SH-SY5Y (cell line): Measurements from ENCODE around the gene BGN.

ENCODE experiments used
- GATA2 ChIP-seq: IDR thresholded peaks from 2 replicates; pipeline ENCODE4 v1.6.1; 2011; ENCODE audit warnings: mild to moderate bottlenecking, low read depth, low read length
- GATA3 ChIP-seq: IDR thresholded peaks from 2 replicates; pipeline ENCODE4 v1.6.1; 2011; ENCODE audit warnings: low read depth, mild to moderate bottlenecking, low read length, moderate library complexity

The BGN gene

DNA sequence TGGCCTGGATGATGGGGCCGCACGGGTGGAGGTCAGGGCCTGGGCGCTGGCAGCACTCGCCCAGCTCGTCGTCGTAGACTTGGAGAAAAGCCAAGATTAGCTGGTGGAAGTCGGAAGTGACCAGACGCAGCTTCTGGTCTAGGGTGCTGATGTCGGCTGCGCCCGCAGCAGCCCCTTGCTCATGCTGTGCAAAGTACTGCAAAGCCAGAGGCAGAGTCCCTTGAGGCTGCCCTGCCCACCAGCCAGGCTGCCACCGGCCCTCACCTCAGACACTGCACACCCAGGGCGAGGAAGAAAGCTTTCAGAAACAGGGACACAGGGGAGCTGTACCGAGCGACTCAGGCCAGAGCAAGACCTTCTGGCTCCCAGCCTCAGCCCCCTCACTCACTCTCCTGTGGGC, 39.2 kb upstream of the BGN start:
- TF ChIP-seq GATA3 = no peak
- TF ChIP-seq GATA2 = no peak

DNA sequence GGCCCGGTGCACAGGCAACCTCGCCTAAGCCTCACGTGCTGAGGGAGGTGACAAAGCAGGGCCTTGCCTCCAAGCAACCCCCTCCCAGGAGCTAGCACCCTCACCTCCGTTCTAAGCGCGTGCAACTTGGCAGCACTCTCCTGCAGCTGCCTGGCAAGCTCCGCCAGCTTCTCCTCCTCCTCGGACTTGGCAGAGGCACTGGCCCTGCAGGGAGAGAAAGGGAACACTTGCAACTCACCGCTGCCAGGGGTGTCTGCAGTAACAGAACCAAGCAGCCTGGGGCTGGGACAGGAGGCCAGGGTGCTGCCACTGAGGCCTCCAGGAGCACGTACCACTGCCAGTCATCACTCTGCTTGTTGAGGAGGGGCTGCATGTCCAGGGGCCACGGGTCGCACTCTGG, 38.6 kb upstream of the BGN start:
- TF ChIP-seq GATA3 = no peak
- TF ChIP-seq GATA2 = no peak

DNA sequence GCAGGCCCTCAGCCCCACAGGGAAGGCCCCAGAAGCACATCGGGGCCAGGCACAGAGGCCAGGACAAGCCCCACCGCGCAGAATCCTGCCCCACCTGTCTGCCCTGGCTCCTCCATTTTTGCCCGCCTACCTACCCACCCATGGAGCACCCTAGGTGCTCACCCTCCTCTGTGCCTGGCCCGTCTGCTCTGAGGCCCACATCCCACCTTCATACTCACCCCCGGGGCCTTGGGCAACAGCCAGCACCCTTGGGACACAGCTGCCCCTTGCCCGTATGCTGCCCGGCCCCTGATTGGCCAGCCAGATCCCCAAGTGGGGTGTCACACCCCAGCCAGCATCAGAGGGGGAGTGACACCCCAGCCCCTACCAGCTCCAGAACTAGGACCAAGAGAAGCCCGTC, 38.1 kb upstream of the BGN start:
- TF ChIP-seq GATA2 = no peak
- TF ChIP-seq GATA3 = no peak

DNA sequence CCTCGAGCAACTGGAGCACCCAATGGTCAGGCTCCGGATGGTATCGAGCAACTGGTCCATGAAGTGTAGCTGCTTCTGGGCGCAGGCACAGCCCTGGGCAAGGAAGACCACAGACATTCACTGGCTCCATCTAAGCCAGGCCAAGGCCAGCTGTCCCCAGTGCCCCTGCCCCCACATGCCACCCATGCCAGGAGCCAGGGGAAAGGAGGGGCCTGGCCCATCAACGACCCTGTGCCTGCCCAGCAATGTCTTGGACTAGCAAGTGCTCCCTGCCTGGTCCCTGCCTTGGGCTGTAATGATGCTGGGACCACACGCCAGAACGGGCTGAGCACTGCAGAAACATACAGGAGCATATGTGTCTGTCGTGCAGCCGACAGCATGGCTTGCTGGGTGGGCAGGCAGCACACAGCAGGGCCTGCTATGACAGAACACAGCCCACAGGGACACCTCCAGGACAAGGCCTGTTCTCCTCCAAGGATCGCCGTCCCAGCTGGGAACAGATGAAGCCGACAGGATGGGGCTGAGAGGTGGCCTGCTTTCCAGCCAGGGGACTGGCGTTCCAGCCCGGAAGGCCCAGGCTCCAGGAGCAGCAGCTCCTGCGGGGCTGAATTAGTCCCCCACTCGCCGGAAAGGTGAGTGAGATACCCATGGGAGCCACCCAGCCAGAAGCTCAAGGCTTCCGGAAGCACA, 37.5 kb upstream of the BGN start:
- no peak for TF ChIP-seq GATA3
- no peak for TF ChIP-seq GATA2

DNA sequence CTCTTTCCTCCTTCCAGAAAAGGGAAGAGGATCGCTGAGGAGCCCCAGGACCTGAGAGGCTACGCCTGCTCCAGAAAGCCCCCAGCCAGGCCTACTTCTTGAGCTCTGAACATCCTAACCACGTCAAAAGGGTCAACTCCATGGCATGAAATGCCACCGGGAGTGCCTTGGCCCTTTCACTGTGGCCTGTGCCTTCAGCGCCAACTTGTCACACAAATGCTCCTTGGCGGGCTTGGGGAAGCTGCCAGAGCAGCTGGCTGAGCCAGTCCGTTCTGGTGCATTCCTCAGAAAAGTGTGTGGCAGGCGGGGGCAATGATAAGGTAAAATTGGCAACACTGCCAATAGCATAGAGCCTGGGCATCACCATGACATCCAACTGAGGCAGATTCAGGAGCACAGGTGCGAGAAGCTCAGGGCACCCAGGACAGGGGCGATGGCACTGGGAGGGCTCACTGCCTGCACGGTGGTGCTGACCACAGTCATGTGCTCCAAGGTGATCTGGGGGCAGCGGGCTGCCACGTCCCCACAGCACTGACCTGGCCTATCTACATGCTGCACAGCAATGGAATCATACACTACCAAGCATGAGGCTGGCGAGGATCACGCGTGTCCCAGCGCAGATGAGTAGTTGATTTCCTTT, 36.8 kb upstream of the BGN start:
- TF ChIP-seq GATA3 = no peak
- TF ChIP-seq GATA2 = no peak

DNA sequence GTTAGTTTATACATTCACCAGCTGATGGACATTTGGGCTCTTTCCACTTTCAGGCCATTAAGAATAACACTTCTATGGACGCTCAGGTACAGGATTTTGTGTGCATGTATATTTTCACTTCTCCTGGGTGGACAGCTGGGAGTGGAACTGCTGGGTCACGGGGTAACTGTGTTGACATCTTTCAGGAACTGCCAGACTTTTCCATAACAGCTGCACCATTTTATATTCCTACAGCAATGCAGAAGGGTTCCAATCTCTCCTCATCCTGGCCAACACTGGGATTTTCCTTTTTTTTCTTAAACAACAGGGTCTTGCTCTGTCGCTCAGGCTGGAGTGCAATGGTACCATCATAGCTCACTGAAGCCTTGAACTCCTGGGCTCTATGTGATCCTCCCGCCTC, 36.3 kb upstream of the BGN start:
- TF ChIP-seq GATA3 (no peak), GATA2 (no peak)

DNA sequence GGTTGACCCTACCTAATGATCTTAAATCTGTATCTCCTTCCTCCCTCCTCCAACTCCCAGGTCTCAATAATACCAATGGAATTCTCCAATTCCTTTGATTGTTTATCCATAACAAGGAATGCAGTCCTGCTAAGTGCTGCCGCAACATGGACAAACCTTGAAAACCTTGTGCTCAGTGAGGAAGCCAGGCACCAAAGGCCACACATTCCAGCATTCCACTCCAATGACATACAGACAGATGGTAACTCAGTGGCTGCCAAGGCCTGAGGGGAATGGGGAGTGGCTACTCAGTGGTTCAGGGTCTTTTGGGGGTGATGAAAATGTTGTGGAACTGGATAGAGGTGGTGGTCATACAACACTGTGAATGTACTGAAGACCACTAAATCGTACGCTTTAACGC, 34.8 kb upstream of the BGN start:
- TF ChIP-seq GATA3 = no peak
- TF ChIP-seq GATA2 = no peak

DNA sequence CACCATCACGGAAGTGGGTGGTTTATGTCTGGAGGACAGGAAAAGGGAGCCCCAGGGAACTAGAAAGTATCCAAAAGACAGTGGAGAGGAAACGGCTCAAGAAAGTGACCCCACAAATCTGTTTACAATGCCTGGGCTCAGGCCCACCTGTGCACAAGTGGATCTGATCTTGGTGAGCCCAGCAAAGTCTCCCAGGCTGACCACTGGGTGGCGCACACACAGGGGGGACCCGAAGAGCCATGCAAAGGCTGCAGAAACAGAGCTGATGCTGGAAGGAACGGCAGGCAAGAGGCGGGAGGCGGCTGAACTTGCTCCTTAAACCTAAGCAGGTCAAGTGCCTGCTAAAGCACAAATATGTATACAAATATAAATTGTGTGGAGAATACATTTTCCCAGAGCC, 34.0 kb upstream of the BGN start:
- TF ChIP-seq GATA3 (no peak), GATA2 (no peak)

DNA sequence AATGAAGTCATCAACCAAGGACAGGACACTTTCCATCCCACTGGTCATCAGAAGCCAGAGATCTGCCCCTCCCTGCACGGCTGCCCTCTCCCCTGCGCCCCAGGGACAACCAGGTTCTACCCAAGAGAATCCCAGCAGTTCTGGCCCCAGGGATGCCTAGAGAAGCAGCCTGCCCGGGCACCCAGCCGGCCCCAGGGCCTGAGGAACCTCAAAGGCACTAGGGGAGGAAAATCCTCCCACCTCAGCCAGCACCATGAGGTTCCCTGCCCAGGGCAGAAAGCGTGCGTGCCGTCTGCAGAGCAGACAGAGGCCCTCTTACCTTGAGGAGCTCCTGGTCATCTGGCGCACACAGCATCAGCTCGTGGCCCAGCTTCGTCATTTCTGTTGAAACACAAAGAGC, 32.5 kb upstream of the BGN start:
- TF ChIP-seq GATA2 = no peak
- TF ChIP-seq GATA3 = no peak

DNA sequence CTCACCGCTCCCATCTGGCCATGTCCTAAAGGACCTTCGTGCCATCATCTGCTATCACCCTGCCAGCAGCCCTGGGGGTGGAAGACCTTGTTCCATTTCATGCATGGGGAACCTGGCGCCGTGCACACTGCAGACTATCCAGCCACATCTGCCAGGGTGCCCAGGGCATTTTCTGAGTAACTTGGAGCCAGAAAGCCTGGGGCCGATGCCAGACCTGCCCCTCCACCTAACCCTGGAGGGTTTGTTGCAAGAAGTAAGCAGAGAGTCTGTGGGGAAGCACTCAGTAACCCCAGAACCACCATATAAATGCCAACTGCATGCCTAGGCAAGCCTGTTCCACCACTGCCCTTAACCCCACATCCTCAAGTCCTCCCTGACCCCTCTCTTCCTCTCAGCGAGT, 31.7 kb upstream of the BGN start:
- TF ChIP-seq GATA2 (no peak), GATA3 (no peak)

DNA sequence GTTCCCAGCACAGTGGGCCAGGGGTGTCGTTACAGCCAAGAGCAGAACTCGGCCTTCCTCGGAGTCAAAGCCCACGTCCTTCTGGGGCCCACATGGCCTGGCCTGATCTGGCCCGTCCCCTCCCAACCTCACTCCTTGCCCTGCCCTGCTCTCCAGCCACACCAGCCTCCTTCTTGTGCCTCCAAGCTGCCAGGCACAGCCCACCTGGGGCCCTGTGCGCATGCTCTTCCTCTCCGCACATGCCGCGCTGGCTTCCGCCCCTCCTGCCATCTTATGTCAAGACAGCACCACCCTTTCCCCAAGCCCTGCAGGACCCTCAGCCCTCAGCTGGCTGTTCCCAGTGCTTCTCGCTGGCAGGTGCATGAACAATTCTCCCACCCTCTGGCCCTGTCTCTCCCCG, 31.2 kb upstream of the BGN start:
- no peak for TF ChIP-seq GATA2
- TF ChIP-seq GATA3 = no peak

DNA sequence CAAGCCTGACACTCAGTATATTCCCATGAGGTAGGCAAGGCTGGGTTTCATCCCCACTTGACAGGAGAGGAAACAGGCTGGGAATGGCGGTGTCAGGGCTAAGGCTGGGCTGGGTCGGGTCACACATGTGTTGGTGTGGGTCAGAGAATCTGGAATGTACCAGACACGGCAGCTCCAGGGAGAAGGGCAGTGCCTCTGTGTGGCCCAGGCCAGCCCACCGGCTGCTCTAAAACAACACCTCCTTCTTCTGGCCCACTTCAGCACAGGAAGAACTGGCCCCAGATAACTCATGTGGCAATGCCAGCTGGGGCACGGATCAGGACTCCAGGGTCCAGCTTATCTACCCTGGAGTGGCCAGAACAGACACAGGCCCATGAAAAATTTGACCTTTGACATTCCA, 30.7 kb upstream of the BGN start:
- TF ChIP-seq GATA3 (no peak), GATA2 (no peak)

DNA sequence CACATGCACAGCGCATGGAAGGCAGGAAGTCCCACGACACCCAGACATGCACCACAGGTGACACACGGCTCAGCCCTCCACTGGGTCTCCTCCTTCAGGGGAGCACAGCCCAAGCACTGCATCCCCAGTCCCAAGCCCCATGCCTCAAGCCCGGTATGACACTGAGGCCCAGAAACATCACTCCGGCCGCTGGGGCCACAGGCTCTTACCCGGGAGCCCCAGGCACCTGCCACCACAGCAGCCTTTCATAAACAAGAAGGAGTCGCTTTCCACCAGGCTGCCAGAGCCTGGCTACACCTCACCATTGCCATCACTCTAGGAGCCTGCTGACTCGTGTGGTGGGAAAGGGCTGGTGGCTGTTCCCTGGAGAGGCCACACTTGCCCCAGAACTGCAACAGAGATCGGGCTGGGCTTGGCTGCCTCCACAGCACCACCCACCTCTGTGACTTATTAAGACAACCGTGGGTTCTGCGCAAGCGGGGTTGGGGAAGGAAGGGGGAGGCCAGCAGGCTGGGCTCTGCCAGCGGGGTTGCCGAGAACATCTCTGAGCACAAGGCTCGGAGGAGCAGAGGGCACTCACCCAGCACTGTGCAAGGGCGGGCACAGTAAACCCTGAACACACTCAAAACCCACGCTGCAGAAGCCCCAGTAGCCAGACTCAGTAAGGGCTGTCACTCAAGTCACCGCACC, 28.9 kb upstream of the BGN start:
- TF ChIP-seq GATA3 (no peak), GATA2 (no peak)

DNA sequence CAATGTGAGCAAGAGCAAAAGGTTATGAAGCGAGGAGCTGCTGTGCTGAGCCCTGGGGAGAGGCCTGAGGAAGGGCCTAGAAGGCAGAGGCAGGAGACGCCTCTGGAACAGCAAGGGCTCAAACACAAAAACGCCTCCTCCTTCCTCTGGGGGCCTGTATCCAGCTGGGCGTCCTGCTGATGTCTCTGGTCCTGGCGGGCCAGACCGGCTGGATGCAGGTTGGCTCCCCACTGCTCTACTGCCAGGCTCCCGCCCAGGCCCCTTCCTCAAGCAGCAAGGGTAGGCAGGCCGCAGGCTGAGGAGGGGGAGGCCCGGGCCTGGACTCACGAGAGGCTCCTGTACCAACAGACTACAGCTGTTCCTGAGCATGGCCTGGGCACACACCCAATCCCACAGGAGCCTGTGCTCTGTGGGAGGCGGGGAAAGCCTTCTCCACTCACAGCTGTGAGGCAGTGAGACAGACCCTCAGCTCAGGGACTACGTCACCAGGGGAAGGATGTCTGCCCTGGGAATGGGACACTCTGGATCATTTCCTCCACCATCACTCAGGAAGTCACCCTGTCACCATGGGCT, 26.7 kb upstream of the BGN start:
- TF ChIP-seq GATA2 (no peak), GATA3 (no peak)
